HG03060 (cell line): Measurements from ENCODE around the gene BRAF.
"Not testable (repeated sequence)": the region's sequence is repeated elsewhere in the genome, so short reads cannot be mapped to it uniquely, and the experiment has no call there.

Source experiments
- ATAC-seq: cut with Tn5 transposase; IDR thresholded peaks from one replicate; pipeline ENCODE4 v1.9.1; 2021; ENCODE audit warnings: low read depth, moderate number of reproducible peaks; ENCODE audit not compliant: unreplicated experiment

The BRAF gene

GRCh38 chr7:140920745-140921144 lies 4.0 kb downstream of the BRAF start:
- no peak for ATAC-seq

GRCh38 chr7:140918236-140918635 lies 6.5 kb downstream of the BRAF start:
- no peak for ATAC-seq

DNA sequence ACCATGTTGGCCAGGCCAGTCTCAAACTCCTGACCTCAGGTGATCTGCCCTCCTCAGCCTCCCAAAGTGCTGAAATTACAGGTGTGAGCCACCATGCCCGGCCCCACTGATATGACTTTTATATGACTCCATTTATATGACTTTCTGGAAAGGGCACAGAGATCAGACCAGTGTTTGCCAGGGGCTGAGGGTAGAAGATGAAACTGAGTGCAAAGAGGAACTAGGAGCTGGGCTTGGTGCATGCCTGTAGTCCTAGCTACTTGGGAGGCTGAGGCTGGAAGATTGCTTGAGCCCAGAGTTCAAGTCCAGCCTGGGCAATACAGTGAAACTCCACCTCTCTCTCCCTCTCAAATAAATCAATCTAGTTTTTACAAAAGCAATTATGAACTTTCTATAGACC lies 7.5 kb downstream of the BRAF start:
- ATAC-seq: no peak

- no peak for ATAC-seq
These were observed 8.7 kb downstream of the BRAF start for GRCh38 chr7:140915935-140916555.

- ATAC-seq: no peak
These were observed 10.6 kb downstream of the BRAF start for GRCh38 chr7:140914083-140914482.

GRCh38 chr7:140913596-140913928 lies 11.2 kb downstream of the BRAF start:
- not testable (repeated sequence) for ATAC-seq

DNA sequence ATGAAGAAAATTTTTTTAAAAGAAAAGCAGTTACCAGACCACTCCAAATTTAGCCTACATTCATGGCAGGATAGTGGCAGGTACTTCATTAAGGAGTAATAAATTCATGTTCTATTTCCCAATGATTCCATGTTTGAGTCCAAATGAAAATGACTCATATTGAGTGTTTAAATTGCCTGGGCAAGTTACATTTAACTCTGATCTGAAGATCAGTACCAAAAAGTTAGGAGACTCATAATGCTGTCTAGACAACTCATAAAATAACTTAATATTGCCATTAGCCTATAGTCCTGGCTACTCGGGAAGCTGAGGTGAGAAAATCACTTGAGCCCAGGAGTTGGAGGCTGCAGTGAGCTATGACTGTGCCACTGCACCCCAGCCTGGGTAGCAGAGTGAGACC lies 13.0 kb downstream of the BRAF start:
- no peak for ATAC-seq

DNA sequence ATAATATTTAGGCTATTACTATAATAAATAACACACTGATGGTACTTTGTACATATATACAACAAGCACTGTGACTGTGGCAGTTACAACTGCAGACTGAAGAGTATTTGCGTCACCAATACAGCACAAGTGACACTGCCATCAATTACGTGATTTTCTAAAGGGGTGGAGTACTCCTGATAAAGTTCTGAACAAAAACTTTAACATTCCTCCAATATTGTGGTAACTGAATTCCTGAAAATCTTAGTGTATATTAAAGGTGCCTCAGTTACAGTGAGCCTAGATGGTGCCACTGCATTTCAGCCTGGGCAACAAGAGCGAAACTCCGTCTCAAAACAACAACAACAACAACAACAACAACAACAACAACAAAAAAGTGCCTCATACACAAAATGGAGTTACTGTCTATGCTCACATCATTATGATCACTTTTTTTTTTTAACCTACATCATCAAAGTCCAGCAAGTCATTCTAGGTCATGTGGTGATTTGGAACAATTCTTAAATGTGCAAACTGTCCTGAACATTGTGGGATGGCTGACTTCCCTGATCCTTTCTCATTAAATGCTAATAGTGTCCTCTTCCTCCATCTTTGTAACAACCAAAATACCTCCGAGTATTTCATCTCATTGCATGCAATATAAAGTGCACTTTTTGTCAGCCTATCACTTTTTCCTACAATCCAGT lies 15.1 kb downstream of the BRAF start:
- no peak for ATAC-seq

DNA sequence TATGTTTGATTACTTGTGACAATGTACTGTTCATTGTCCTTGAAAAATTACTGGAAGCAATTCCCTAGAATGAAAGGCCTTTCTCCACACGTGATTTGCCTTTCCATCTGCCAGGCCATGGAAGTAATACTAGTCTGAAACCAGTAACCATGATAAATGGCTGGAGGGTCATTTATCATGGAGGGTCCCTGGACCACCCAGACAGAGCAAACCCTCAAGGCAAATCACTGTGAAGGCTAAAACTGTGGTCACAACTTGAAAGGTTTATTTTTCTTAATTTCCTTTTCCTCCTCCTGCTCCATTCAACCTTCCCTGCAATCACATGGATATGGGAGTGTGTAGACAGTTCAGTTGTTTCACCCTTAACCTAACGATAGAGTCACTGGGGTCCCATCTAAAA lies 16.4 kb downstream of the BRAF start:
- no peak for ATAC-seq

DNA sequence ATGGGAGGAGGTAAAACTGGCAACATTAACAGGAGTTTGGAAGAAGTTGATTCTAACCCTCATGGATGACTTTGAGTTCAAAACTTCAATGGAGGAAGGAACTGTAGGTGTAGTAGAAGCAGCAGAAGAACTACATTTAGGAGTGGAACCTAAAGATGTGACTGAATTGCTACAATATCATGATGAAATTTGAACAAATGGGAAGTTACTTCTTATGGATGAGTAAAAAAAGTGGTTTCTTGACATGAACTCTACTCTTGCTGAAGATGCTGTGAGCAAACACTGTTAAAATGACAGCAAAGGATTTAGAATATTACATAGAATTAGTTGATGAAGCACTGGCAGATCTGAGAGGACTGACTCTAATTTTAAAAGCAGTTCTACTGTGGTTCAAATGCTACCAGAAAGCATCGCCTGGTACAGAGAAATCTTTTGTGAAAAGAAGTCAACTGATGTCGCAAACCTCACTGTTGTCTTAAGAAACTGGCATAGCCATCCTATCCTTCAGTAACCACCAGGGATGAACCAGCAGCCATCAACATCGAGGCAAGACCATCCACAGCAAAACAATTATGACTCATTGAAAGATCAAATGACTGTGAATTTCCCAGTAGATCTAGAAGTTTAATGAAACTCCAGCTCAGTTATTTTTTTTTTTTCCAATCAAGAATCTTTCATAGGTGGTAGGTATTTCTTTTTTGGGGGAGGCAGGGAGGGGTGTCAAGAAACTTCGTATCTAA lies 20.8 kb downstream of the BRAF start:
- no peak for ATAC-seq

GRCh38 chr7:140902303-140902953 lies 22.3 kb downstream of the BRAF start:
- peak; percentile 66 for ATAC-seq

DNA sequence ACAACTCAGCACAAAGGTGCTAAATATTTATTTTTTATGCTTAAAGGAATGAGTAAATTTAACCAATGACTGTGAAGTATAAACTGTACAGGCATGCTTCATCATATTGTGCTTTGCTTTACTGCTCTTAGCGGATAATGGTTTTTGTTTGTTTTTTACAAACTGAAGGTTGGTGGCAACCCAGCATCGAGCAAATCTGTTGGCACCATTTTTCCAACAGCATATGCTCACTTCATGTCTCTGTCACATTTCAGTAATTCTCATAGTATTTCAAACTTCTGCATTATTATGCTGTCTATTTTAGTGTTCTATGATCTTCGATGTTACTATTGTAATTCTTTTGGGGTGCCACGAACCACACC lies 22.8 kb downstream of the BRAF start:
- ATAC-seq: no peak

DNA sequence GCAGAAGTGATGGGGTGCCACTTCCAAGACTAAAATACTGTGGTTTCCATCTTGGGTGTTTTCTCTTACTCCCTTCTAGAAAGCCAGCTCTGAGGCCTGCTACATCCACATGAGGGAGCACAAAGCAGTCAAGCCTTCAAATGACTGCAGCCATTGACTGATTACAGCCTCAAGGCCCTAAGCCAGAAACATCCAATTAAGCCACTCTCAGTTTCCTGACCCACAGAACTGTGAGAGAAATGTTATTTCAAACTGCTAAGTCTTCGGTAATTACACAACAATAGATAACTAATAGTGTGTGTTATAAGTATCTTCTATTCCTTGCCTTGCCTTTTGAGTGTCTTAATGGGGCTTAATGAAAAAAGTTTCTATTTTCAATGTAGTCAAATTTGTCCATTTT lies 24.8 kb downstream of the BRAF start:
- ATAC-seq: no peak

DNA sequence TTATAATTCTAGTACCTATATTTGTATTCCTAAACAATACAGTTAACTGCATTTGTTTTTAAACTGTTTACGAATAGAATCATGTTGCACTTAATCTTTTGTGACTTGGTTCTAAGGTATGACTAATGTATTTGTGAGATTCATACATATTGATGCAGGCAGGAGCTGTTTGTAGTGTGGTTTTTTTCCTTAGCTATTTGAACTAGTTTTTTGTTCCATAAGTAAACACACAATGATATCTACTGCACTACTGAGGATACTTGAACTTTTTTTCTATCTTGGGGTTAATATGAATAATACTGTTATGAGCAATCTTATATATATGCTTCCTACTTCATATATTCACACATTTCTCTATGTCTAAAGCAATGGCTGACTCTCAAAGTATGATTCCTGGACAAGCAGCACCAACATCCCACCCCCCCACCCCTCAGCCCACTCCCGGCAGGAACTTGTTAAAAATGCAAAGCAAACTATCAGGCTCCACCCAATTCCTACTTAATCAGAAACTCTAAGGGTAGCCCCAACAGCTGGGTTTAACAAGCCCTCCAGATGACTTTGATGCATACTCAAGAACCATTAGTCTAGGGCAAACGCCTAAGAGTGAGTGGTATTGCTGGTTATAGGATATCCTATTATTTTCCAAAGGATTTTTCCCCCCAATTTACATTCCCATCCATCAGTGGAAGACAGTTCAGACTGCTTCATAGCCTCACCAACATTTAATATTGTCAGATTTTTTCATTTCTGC lies 25.8 kb downstream of the BRAF start:
- ATAC-seq: no peak

- no peak for ATAC-seq
These were observed 27.7 kb downstream of the BRAF start for GRCh38 chr7:140896996-140897395.

- ATAC-seq: no peak
These were observed 35.1 kb downstream of the BRAF start for GRCh38 chr7:140889645-140890044.

DNA sequence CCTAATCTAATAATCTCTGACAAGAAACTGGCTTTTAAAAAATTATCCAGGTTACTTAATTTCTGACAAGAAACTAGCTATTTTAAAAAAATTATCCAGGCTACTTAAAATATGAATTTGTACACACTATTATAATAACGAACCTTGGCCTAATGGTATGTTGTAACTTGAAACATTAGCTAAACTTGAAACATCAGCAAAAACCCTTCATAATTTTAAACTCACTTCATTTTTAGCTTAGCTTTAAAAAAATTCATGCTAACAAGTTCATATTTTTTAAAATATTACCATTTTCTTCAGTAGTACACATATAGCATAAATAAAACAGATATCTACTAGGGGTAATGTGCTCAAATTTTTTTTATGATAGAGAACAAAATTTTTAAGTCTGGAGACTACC lies 35.6 kb downstream of the BRAF start:
- no peak for ATAC-seq

GRCh38 chr7:140888087-140888486 lies 36.6 kb downstream of the BRAF start:
- ATAC-seq: no peak

- no peak for ATAC-seq
These were observed 38.9 kb downstream of the BRAF start for GRCh38 chr7:140885735-140886334.

- no peak for ATAC-seq
These were observed 41.4 kb downstream of the BRAF start for GRCh38 chr7:140883378-140883777.
